GM18868 (cell line): ENCODE data around the gene PLAU.
"Not testable (repeated sequence)": the region's sequence is repeated elsewhere in the genome, so short reads cannot be mapped to it uniquely, and the experiment has no call there.

Experiments used
- ATAC-seq: cut with Tn5 transposase; IDR thresholded peaks from one replicate; pipeline ENCODE4 v1.9.1; 2021; ENCODE audit warnings: mild to moderate bottlenecking, moderate library complexity; ENCODE audit not compliant: unreplicated experiment

The PLAU gene

DNA sequence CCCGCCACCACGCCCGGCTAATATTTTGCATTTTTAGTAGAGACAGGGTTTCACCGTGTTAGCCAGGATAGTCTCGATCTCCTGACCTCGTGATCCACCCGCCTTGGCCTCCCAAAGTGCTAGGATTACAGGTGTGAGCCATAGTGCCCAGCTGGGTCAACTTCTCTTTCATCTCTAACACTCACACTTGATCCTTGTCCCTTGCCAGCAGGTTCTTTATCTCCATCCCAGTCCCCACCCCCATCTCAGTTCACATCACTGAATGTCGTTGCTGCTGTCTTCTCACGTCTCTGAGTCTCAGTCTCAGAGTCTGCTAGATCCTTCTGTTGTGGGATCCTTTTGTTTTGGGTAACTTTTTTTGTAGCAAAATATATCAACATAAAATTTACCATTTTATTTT lies 15.6 kb upstream of the PLAU start:
- ATAC-seq, result not testable (repeated sequence)

DNA sequence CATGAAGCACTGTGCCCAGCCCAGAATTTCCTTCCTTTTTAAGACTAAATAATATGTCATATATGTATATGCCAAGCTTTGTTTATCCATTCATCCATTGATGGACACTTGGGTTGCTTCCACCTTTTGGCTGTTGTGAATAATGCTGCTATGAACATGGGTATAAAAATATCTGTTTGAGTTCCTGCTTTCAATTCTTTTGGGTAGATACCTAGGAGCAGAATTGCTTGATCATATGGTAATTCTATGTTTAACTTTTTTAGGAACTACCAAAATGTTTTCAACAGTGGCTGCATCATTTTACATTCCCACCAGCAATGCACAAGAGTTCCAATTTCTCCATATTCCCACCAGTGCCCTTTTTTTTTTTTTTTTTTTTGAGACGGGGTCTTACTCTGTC lies 13.2 kb upstream of the PLAU start:
- ATAC-seq, result no peak

DNA sequence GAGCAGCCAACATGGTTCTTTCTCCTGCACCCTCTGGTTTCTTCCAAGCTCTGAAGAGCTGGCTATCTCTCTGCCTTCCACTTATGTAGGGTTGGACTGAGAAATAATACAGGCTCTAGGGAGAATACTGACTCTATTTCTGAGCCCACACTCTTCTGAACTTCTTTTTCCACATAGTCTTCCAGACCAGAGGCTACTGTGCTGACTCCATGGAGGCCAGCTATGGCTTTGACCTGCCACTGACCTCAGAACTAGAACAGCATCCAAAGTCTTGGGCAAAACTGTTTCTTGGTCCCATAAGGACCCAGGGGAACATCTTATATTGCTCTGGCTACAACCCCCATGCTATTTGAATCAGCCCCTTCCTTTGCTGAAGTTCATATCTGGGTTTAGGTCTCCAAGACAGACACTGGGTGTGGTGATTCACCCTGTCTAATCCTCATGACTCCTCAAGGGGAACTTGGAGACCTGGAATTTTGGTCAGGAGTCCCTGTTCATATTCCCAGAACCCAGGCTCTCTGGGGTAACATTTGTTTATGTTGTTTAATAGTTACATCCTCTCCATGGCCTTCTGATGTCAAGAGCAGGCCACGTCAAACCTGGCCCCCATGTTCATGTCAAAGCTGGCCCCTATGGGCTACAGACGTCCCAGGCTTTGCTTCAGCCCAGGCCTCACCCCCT lies 12.1 kb upstream of the PLAU start:
- ATAC-seq, result no peak

DNA sequence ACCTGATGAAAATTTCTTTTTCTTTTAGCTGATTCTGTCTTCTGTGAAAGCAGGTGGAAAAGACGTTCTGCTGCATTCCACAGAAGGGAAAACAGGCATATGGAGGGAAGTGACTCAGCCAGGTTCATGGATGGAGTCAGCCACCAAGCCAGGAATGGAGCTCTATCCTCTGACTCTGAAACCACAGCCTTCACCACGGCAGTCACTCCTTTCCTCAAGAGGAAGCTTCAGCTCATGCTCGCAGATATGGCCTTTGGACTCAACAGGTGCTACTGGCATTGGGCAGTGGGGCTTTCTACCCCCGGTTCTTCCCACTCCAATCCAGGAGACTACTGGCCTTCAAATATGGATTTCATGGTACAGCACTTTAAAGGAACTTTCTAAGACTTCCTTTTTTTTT lies 11.5 kb upstream of the PLAU start:
- no peak for ATAC-seq

DNA sequence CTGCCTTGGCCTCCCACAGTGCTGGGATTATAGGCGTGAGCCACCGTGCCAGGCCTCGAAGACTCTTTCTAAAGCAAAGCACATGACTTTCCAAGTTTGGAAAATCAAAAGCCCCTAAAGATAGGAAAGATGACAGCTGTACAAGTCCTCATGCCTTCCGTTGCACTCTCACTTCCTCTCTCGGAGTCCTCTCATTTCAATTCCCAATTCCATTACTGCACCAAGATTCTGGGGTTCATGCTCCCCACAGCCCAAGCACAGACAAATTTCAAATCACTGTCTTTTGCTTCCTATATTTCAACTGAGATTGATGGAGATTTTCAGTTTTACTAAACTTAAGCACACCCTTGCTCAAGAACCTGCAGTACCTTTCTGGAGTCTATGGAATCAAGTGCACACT lies 10.9 kb upstream of the PLAU start:
- no peak for ATAC-seq

DNA sequence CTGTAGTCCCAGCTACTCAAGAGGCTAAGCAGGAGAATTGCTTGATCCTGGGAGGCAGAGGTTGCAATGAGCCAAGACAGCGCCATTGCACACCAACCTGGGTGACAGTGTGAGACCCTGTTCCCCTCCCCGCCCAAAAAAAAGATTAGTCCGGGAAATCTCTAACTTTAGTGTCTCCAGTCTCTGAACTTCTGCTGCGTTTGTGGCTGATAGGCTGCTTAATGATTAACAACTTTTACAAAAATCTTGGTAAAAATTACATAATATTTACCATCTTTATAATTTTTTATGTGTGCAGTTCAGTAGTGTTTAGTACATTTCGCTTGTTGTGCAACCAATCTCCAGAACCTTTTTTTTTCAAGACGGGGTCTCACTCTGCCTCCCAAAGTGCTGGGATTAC lies 9.7 kb upstream of the PLAU start:
- ATAC-seq, result no peak

DNA sequence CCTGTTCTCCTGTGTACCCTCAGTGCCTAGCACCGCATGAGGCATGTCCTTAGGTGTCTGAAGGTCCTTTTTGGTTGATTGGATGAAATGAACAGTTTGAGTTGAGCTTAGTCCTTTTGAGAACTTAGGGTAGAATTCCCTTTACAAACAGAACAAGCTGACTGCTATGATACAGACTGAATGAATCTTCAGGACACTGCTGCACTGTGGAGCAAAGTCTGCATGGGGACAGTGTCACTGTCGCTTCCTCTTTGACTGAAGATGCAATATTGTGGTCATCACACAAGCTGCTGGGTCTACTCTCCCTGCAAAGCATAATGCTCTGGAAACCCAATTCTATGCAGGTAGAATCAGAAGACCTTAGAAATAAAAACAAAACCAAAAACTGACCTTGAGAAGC lies 8.6 kb upstream of the PLAU start:
- ATAC-seq, result no peak

DNA sequence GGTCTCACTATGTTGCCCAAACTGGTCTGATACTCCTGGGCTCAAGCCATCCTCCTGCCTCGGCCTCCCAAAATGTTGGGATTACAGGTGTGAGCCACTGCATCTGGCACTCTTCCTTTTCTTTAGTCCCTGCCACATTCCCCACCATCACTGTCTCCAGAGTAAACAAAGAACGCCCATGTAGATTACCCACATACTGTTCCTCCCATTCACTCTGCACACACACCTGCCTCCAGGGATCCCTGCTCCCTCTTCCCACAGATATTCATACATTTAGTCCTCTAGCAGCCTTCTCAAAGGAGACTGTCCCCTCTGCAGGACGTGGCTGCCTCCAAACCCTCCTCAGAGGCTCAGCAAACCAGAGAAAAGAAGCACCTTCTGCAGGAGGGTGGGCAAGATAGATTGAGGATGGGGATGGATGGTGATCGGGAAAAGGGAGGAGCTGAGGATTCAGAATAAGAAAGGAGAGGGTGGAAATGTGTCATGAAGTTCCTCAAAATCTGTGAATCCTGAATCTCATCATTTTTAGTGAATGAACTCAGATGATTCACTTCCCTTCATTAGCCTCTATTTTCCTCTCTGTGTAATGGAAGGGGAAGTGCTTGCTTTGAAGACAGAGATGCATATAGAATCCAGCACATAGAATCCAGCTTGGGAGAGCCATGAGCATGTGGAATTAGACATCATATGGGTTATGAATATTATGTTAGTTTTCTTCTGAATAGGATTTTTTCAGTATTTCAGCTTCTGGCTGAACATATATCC lies 5.5 kb upstream of the PLAU start:
- ATAC-seq, result no peak

DNA sequence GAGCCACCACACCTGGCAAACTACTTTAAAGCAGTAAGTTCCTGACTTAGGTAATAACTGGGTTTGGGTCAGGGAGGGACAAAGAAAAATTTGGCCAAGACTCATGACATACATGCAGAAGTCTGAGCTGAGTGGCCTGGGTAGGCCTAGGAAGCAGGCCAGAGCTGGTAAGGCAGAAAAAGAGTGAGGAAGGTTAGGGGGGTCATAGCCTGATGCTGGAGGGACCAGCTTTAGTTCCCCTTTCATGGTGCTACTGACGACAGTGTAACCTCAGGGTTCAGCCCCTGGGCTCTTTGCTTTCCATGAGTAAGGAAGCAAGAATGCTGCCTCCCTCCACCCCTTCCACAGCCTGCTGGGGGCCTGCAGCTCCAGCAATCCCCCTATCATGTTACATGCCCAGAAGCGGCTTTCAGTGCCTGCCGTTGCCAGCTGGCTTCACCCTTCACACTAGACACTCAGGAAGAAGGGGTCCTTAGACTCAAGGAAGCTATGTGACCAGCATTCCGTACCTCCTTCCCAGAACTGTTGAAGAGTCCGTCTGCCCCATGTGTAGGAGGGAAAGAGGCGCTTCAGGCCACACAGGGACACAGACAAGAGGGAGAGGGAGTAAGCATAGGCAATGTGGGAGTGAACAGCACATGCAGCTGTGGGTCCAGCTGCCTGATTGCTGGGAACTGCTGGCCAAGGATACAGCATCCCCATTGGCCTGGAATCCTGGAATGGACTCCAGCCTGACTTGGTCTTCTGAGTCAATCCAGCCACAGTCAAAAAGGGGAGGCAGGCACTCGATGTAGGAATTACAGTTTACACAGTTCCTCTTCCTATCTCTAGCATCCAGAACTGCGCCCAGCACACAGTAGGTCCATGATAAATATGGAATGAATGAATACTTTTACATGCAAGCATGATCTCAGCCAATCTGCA lies 4.1 kb upstream of the PLAU start:
- ATAC-seq, result no peak

DNA sequence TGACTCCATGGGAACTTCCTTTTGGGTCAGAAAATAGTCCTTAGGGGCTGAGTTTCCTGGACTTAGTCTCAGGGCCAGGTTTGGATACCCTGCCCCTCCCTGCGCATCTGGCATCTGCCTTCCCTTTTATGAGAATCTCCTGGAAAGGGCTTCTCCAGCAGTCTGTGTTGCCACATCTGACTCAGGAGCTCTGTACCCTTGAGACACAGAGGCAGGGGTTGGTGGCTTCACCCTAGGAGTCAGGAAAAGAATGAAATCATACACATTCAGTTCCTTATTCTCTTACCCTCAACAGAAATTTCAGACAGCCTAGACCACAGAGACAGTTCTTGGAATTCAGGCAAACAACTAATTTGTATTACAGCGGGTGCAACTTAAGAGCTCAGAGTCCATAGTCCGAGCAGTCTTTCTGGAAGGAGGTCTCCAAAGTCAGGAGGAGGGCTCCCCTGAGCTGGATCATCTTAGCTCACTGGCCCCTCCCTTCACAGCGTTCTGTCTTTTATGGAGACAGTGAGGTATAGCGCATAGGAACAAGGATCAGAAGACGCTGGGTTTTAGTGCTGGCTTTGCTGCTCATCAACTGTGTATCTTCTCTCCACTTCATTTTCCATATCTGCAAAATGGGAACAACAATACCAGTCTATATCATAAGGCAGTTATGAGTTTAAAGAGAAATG lies 3.0 kb upstream of the PLAU start:
- no peak for ATAC-seq

DNA sequence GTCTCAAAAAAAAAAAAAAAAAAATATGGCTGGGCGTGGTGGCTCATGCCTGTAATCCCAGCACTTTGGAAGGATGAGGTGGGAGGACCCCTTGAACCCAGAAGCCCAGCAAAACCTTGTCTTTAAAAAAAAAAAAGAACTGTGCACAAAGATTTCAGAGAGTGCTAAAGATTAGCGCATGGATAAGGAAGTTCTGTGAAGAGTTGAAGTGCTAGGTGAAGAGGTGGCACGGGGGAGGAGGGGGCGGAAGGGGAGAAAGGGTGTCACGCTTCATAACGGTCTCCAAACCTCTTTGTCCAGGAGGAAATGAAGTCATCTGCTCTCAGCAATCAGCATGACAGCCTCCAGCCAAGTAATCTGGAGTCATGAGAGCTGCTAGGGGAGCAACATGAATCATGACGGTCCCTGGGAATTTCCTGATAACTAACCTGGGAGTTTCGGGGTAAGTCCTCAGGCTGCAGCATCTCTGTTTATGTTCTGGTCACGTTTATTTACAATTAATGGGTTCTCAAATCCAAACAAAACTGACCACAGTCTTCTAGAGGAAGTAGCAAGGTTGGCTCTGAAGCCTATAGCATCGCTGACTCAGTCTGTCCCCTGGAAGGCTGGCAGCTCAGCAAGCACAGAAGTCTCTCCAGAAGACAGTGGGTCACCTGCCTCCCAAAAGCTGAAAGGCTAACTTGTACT lies 1.9 kb upstream of the PLAU start:
- peak; percentile 55 for ATAC-seq

DNA sequence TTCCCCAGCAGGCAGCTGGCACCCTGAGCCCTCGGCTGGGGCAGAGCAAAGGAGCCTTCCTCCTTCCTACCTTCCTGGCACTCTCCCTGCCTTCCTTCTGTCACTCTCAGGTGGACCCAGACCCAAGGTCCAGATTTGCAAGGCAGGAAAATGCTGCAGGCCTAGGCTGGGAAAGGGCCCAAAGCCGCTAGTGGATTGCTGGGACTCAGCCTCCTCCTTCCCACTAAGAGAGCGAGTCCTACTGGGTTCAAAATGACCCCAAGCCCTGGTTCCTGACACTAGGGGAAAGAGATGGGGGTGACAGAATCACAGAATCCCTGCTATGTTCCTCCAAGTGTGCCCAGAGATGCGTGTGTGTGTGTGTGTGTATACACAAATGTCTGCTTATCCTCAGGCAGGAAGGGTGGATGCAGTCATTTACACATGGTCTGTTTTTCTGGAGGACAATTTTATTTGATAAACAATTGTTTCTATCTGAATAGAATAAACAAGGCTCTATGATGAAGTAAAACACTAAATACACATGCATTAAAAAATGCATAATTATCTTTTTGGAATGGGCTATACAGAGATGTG lies 1.3 kb upstream of the PLAU start:
- no peak for ATAC-seq

DNA sequence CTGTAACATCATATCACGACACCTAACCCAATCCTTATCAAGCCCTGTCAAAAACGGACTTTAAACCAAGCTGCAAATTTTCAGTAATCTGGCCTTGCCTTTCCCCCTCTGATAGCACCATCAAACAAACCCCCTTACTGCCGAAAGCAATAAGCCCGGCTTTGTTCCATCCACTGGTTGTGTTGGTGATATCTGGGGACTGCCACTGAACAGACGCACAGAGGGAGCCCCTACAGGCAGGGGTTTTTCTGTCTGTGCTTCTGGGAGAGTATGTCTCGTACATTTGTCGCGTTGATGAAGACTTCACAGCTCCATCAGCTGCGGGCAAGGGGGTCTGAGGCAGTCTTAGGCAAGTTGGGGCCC lies 550 bp upstream of the PLAU start:
- peak; percentile 31 for ATAC-seq

DNA sequence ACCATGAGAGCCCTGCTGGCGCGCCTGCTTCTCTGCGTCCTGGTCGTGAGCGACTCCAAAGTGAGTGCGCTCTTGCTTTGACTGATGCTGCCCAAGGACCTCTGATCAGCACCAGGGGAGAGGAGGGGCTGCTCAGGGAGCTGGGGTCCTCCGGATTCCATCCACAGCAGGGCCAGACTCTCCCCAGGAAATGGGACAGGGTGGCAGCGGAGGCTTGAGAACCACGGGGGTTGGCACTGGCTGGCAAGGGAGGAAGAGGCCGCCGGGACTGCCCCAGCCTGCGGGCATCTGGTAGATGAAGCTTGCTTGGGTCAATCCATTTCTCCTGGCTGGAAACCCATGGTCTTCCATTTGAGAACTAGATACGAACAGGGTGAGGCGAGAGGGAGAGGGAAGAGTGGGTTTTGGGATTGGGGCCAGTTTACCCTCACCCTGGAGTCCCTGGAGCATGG lies 647 bp downstream of the PLAU start:
- ATAC-seq, result no peak

DNA sequence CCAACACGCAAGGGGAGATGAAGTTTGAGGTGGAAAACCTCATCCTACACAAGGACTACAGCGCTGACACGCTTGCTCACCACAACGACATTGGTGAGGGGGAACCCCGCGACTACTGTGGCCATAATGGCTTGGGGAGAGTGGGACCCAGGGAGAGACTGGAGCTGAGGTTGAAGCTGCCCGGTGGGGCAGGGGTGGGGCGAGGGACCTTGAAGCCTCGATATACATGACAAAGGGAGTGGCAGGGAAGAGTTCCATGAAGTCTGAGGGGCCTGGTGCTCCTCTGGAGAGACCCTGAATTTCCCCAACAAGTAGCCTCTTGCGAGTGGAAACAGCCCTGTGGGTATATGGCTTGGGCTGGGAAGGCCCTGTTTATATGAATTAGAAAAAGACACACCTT lies 3.1 kb downstream of the PLAU start:
- ATAC-seq, result no peak

DNA sequence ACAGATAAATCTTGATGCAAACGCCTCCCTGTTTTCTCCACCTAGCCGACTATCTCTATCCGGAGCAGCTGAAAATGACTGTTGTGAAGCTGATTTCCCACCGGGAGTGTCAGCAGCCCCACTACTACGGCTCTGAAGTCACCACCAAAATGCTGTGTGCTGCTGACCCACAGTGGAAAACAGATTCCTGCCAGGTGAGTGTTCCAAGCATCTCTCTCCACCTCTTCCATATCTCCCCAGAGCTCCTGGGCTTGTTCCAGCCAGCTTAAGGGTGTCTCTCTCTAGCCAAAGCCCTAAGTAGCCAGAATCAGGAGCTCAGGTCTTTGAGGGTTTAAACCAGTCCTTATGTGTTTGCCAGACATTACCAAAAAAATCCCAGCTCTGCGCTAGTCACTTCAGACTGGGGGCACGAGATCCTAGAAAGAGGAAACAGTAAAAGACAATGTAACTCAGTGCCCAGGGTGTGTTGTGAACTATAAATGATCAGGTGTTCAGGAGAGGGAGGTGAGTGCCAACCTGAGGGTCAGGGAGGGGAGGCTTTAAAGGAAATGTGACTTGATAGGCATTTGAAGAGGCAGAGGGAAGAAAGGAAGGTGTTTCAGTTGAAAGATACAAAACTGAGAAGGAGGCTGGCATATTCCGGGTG lies 4.4 kb downstream of the PLAU start:
- no peak for ATAC-seq

DNA sequence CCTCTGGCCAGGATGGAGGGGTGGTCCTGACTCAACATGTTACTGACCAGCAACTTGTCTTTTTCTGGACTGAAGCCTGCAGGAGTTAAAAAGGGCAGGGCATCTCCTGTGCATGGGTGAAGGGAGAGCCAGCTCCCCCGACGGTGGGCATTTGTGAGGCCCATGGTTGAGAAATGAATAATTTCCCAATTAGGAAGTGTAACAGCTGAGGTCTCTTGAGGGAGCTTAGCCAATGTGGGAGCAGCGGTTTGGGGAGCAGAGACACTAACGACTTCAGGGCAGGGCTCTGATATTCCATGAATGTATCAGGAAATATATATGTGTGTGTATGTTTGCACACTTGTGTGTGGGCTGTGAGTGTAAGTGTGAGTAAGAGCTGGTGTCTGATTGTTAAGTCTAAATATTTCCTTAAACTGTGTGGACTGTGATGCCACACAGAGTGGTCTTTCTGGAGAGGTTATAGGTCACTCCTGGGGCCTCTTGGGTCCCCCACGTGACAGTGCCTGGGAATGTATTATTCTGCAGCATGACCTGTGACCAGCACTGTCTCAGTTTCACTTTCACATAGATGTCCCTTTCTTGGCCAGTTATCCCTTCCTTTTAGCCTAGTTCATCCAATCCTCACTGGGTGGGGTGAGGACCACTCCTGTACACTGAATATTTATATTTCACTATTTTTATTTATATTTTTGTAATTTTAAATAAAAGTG lies 6.0 kb downstream of the PLAU start:
- ATAC-seq, result no peak

DNA sequence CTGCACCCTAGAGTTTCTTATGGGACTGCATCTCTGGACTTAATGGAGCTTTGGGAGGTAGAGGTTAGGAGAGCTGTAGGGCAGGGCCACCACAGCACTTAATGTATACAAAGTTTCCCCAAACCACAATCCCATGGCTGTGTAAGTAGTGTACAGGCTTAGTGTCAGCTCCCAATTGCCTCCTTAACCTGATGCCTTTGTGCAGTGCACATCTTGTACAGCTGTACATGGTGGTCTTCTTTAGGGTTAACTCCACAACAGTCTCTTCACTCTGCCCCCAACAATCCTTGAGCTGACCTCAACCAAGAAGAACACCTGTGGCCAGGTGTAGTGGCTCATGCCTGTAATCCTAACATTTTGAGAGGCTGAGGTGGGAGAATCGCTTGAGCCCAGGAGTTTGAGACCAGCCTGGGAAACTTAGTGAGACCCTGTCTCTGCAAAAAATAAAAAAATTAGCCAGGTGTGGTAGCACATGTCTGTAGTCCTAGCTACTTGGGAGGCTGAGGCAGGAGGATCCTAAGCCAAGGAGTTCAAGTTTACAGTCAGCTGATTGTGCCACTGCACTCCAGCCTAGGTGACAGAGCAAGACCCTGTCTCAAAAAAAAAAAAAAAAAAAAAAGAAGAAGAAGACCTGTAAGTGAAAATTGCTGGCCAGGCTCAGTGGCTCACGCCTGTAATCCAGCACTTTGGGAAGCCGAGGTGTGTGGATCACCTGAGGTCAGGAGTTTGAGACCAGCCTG lies 6.8 kb downstream of the PLAU start:
- no peak for ATAC-seq
